Fibroblast of the conjunctiva (primary cell): Measurements from ENCODE around the gene LRFN2.

Experiments
- DNase-seq: peaks from one replicate; pipeline ENCODE4 v3.0.0-alpha.2; 2010; ENCODE audit warnings: low read depth

Gene LRFN2

GRCh38 chr6:40586369-40587201 is 579 bp downstream of the LRFN2 start:
- DNase-seq, result no peak

GRCh38 chr6:40585651-40586269 is 1.4 kb downstream of the LRFN2 start:
- no peak for DNase-seq

- no peak for DNase-seq
Measured at GRCh38 chr6:40585223-40585622, 1.9 kb downstream of the LRFN2 start.

GRCh38 chr6:40584741-40585140 is 2.4 kb downstream of the LRFN2 start:
- no peak for DNase-seq

- no peak for DNase-seq
Measured at GRCh38 chr6:40583709-40584108, 3.5 kb downstream of the LRFN2 start.

- DNase-seq, result no peak
Measured at GRCh38 chr6:40582892-40583291, 4.3 kb downstream of the LRFN2 start.

GRCh38 chr6:40579101-40579500 is 8.1 kb downstream of the LRFN2 start:
- no peak for DNase-seq

GRCh38 chr6:40577672-40578071 is 9.5 kb downstream of the LRFN2 start:
- DNase-seq, result no peak

- DNase-seq, result no peak
Measured at GRCh38 chr6:40573221-40573620, 13.9 kb downstream of the LRFN2 start.

GRCh38 chr6:40569162-40569910 is 17.8 kb downstream of the LRFN2 start:
- no peak for DNase-seq

GRCh38 chr6:40568062-40568708 is 19.0 kb downstream of the LRFN2 start:
- DNase-seq, result no peak

- DNase-seq, result no peak
Measured at GRCh38 chr6:40563111-40563510, 24.1 kb downstream of the LRFN2 start.

GRCh38 chr6:40559056-40559455 is 28.1 kb downstream of the LRFN2 start:
- no peak for DNase-seq

- no peak for DNase-seq
Measured at GRCh38 chr6:40558102-40558501, 29.1 kb downstream of the LRFN2 start.

- no peak for DNase-seq
Measured at GRCh38 chr6:40556881-40557280, 30.3 kb downstream of the LRFN2 start.

GRCh38 chr6:40556023-40556422 is 31.1 kb downstream of the LRFN2 start:
- DNase-seq, result no peak

GRCh38 chr6:40555092-40555491 is 32.1 kb downstream of the LRFN2 start:
- DNase-seq, result no peak

GRCh38 chr6:40552941-40553340 is 34.2 kb downstream of the LRFN2 start:
- DNase-seq, result no peak

GRCh38 chr6:40551966-40552505 is 35.1 kb downstream of the LRFN2 start:
- no peak for DNase-seq

- DNase-seq, result peak; percentile 16
Measured at GRCh38 chr6:40550202-40551101, 36.7 kb downstream of the LRFN2 start.

GRCh38 chr6:40545954-40546353 is 41.2 kb downstream of the LRFN2 start:
- no peak for DNase-seq
